NB4 (cell line): ENCODE measurements around the gene DOK7.

Source experiments
- CTCF ChIP-seq: IDR thresholded peaks from one replicate; pipeline ENCODE4 v1.5.1; 2012; ENCODE audit warnings: low read depth, low read length
- POLR2A ChIP-seq: IDR thresholded peaks from 2 replicates; pipeline ENCODE4 v1.6.1; 2011; ENCODE audit warnings: mild to moderate bottlenecking; ENCODE audit not compliant: insufficient read length; ENCODE audit errors: extremely low read depth
- TF ChIP-seq, protein P1 (sequence below): IDR thresholded peaks from 2 replicates; pipeline ENCODE4 v1.6.1; 2011; ENCODE audit warnings: low read depth, low read length

DNA sequence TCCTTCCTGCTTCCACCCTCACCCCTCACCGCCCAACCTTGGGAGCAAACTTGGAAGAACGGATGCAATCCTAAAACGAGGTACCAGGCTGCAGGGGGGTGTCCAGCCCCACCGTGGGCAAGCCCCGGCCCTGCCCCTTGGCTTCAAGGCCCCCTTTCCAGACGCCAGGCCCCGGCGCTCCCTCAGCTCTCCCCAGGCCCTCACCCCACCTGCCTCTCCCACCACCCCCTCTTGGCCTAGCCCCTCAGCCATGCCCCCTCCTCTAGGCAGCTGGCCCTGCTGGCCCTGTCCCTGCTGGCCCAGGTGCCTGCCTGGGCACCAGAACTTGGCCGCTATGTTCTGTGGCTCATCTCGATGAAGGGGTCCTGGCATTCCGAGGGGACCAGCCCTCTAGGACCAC, 35.3 kb downstream of the DOK7 start:
- TF ChIP-seq CTCF = no peak
- TF ChIP-seq POLR2A = no peak
- TF ChIP-seq, protein P1, sequence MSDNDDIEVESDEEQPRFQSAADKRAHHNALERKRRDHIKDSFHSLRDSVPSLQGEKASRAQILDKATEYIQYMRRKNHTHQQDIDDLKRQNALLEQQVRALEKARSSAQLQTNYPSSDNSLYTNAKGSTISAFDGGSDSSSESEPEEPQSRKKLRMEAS = no peak
